ENCODE results near the gene KLC3.
A peak's percentile ranks its signal among the peaks of the same experiment; 100 is the strongest.

The KLC3 gene

DNA sequence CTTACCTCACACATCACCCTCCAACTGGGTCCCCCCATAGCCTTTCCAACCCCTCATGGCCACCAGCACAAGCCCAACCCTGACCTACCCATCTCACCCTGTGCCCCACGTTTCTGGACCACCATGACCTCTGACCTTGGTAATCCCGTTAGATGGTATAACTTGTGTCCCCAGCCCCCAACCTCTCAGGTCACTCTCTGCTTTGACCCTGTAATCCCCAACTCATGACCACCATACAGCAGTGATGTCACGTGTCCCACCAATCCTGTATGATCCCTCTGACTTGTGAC lies 8.5 kb downstream of the KLC3 start:
- DNase-seq (ENCODE audit: low read depth), result no peak

DNA sequence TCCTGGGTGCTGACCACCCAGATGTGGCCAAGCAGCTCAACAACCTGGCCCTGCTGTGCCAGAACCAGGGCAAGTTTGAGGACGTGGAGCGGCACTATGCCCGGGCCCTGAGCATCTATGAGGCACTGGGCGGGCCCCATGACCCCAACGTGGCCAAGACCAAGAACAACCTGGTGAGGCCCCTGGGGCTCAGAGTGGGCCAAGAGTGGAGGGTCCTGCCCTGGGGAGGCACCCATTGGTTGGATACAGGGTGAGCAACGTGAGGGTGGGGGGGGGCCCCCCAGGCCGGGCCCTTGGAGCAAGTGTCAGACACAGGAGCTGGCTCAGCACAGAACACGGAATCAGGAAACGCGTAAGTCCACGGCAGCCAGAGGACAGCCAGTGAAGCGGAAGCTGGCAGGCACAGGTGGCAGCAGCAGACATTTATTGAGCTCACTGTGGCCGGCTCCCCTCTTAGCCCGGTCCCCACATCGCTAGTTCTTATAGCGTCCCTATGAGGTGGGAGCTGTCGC lies 8.9 kb downstream of the KLC3 start:
- DNase-seq (ENCODE audit: low read depth), result no peak

DNA sequence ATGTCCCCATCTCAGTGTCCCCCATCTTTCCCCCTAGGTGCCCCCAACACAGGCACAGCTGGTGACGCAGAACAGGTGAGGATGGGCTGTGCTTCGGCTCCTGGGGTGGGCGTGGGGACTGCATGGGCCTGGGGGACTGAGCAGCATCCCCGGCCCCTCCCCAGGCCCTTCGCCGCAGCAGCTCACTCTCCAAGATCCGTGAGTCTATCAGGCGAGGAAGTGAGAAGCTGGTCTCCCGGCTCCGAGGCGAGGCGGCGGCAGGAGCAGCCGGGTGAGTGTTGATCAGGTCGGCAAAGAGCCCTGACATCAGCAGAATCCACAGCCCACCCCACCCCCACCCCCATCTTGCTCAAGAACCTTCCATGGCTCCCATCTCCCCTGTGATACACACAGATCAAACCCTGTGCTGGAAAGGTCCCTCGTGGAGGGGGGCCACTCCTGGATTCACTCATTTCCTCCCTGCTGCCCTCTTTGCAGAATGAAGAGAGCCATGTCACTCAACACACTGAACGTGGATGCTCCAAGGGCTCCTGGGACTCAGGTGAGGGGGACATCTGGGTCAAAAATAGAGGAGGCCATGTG lies 10.0 kb downstream of the KLC3 start:
- no peak for DNase-seq (ENCODE audit: low read depth)

DNA sequence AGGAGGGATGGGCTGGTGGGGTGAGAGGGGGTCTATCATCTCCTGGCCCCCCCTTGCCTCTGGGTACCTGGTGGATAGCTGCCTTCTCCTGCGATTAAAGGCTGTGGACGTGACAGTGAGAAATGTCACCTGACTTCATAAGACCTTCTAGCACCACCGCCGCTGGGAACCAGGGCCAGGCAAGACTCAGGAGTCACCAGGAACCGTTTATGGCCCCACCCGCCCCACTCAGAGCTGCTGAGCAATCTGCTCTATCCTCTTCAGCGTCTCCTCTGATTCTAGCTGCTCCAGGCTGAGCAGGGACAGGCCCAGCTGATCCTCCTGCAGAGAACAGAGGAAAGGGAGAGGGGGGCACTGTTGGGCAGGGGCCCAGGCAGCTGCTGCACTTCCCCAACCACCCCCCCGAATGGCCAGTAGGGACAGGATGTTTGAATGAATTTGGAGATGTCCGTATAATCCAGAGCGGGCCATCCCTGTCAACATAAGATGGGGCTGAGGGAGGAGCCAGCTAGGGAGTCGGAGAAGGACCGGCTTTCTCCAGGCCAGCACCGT lies 10.9 kb downstream of the KLC3 start:
- no peak for DNase-seq (ENCODE audit: low read depth)

DNA sequence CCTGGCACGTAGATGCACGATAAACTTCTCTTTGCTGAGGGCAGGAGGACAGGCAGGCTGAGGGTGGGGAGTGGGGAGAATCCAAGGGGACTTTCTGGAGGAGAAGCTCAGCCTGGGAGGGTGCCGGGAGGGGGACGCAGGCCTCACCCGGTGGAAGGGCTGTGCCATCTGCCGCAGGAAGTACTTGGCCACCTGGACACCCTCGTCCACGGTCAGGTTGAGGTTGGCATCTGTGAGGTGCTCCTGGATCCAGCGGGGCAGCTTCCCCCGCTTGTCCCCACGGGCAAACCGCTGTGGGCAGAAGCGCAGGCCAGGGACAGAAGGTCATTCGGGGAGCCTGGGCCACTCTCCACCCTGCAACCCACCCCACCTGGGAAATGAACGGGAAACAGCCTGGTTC lies 11.5 kb downstream of the KLC3 start:
- DNase-seq (ENCODE audit: low read depth), result no peak

- no peak for DNase-seq (ENCODE audit: low read depth)
Observed at GRCh38 chr19:45352471-45352870, 11.9 kb downstream of the KLC3 start.

GRCh38 chr19:45352914-45353796 lies 12.6 kb downstream of the KLC3 start:
- no peak for DNase-seq (ENCODE audit: low read depth)

GRCh38 chr19:45354241-45354842 lies 13.8 kb downstream of the KLC3 start:
- DNase-seq (ENCODE audit: low read depth), result no peak

DNA sequence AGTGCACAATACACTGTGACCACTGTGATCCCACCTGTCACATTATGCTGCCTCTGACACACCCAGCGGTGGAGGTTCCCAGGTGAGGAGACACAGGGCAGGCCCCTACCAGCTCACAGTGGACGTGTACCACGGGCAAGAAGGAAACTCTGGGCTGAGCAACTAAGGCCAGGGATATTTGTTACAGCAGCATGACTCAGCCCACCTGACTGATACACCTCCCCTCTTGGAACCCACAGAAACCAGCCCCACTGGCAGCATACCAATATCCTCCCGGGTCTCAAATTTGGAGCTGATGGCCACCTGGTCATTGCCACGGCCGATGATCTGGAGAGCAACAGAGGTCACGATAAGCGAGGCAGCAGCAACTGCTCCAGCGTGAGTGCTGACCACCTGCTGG lies 14.9 kb downstream of the KLC3 start:
- no peak for DNase-seq (ENCODE audit: low read depth)

- DNase-seq (ENCODE audit: low read depth), result no peak
Observed at GRCh38 chr19:45355910-45356309, 15.4 kb downstream of the KLC3 start.

- no peak for DNase-seq (ENCODE audit: low read depth)
Observed at GRCh38 chr19:45356760-45357444, 16.4 kb downstream of the KLC3 start.

DNA sequence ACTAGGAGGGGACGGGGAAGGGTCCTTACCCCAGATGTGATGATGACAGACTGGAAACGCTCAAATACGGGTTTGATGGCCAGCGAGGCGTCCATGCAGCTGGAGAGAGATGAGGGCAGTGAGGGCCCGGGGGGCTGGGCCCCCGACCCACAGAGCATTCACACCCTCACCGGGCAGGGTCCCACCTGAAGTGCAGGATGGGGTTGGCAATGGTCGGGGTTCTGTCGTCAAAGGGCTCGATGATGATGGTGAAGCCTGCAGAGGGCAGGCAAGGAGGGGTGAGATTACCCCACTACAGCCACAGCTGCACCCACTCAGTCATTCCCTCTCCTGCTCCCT lies 16.9 kb downstream of the KLC3 start:
- no peak for DNase-seq (ENCODE audit: low read depth)

DNA sequence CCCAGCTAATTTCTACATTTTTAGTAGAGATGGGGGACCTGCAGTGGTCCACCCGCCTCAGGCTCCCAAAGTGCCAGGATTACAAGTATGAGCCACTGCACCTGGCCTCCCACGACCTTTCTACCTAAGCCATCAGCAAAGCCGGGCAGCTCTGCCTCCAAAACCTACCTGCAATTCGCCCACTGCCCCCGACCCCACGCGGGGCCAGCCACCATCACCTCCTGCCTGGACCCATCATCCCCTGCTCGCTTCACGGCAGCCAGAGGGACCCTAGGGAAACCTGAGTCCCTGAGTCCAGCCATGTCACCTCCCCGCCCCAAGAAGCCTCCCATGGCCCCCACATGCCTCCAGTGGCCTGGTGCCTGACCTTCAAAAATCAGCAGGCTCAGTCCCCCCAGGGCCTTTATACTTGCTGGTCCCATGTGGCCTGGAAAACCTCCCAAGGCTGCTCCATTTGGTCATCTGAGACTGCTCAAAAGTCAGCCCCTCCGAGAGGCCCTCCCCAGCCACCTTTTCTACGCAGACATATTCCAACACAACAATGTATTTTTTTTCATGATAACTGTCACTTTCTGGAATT lies 17.8 kb downstream of the KLC3 start:
- no peak for DNase-seq (ENCODE audit: low read depth)

DNA sequence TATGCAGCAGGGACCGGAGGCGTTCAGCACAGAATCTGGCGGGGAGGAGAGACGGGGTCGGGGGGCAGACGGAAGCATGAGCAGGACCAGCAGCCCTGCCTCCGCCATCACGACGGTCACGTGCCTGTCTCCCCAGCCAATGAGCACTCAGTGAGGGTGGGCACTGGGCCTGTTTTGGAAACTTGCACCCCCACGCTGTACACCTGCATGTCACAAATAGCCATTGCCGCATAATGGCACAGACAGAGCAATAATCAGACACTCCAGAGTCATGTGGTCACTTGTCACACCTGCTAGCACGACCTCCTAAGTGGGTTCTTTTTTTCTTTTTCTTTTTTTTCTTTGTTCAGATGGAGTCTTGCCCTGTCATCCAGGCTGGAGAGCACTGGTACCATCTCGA lies 21.1 kb downstream of the KLC3 start:
- DNase-seq (ENCODE audit: low read depth), result no peak

GRCh38 chr19:45362291-45362690 lies 21.7 kb downstream of the KLC3 start:
- DNase-seq (ENCODE audit: low read depth), result no peak

DNA sequence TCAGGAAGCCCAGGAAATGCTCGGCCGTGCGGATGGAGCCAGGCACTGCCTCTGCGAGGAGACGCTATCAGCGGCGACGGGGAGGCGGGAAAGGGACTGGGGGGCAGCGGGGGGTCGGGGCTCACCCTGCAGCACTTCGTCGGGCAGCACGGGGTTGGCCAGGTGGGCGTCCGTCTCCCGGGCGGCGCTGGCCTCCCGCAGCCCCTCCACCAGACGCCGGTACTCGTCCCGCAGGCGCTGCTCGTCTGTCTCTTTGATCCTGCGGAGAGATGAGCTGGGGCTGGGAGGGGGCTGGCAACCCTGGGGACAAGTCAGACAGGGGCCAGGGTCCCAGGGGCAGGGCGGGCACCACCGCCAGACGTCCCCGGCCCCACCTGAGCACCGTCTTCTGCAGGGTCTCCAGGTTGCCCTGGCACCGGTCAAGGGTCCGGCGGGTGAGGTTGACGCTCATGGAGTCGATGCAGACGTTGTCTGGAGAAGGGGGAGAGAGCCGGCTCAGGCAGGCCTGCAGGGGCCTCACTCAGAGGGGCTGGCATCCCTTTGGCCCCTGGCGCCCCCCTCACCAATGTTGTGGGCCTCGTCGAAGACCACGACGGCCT lies 23.4 kb downstream of the KLC3 start:
- no peak for DNase-seq (ENCODE audit: low read depth)

DNA sequence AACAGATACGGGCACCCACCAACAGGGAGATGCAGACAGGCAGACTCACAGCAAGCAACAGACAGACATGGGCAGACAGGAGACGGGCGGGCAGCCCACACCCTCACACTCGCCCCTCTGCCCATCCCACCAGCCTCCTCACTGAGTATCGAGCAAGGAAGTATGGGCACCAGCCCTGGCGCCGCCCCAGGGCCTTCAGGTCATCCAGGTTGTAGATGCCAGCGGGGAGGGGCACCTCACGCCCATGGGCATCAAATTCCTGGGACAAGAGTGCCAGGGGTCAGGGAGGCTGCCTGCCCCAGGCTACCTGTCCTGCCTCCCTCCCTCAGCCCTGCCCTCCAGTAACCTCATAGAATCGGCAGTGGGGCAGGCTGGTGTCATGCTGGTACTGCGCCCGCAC lies 24.1 kb downstream of the KLC3 start:
- DNase-seq (ENCODE audit: low read depth), result no peak

- no peak for DNase-seq (ENCODE audit: low read depth)
Observed at GRCh38 chr19:45368127-45368526, 27.6 kb downstream of the KLC3 start.

DNA sequence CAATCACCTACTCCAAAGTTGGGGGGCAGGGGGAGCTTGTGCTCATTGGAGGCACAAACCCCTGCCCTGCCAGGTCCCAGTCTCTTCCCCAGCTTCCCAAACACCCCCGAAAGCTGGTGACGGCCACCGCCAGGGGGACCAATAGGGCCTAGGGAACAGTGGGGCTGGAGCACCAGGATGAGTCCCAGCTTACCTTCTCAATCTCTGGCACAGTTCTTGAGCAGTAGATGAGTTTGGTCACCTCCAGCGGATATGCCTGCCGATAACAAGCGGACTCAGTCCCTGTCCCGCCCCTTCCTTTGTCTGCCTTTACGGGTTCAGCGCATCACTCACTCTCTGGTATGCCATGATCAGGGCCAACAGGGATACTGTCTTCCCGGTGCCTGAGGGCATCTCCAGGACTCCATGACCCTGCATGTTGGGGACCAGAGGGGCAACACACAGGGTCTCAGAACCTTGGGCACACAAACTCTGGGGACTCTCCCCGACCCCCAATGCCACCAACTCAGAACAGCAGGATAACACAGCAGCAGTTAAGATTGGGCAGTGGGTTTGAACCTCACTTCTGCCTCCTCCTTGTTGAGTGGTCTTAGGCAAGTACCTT lies 28.3 kb downstream of the KLC3 start:
- no peak for DNase-seq (ENCODE audit: low read depth)

DNA sequence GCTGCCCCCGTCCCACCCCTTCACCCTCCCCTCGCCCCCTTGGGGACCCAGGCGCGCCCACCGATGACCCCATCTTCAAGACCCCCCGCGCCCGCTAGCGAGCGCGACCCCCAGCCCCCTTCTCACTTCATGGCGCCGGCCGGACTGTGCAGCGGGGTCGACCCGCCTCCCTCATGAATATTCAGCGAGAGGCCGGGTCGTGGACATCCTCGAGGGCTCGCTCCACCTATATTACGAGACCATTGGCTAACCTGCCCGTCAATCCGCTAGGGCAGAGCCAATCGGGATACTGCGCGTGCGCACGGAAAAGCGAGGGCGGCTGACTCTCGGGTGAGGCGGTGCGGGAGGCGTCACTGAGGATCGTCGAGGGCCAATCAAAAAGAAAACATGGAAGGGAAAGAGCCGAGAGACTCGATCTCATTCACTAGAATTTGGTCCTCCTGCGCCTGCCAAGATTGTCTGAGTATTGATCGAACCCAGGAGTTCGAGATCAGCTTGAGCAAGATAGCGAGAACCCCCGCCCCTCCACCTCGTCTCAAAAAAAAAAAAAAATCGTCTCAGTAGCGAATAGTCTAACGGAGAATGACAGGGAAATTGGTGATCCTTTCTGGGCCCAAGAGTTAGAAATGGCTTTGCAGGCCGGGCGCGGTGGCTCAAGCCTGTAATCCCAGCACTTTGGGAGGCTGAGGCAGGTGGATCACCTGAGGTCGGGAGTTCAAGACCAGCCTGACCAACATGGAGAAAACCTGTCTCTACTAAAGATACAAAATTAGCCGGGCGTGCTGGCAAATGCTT lies 30.1 kb downstream of the KLC3 start, which contains the start of gene ERCC2:
ERCC2 (minus strand) TSS at position 164 of the 795 bp plus-strand sequence; CDS start at position 131, 33 bp downstream.
- DNase-seq (ENCODE audit: low read depth), result peak; percentile 99
